WTC11 (cell line): ENCODE results near the gene C1orf198. TPM values are rescaled to one million over a fixed set of nuclear protein-coding genes. Genes with fewer than 3 reads are reported as not detected.

Experiments
- ATAC-seq: fragments of 200-7000 bp; cut with Tn5 transposase; 2 replicates; pipeline ENCODE4 v1.10.0; 2021; ENCODE audit warnings: mild to moderate bottlenecking, moderate library complexity
- CTCF ChIA-PET: fragments of 300-600 bp; sonication (Branson Sonifier 250); formaldehyde crosslinking; loops from one replicate; lab custom pipeline; 2021; ENCODE audit warnings: antibody characterized with exemption; lab: Charles Lee
- POLR2A ChIA-PET: fragments of 350-600 bp; sonication (Branson Sonifier 250); formaldehyde crosslinking; loops from one replicate; lab custom pipeline; 2021; ENCODE audit warnings: antibody characterized with exemption; lab: Charles Lee
- DNase-seq: peaks from one replicate; pipeline ENCODE4 v3.0.0; 2021; ENCODE audit warnings: low spot score
- H3K27ac Mint-ChIP-seq: 2 replicates; pipeline ENCODE4 v1.8.0; 2021; ENCODE audit warnings: mixed read lengths
- H3K27me3 Mint-ChIP-seq: 2 replicates; pipeline ENCODE4 v1.8.0; 2021; ENCODE audit warnings: low read depth, mild to moderate bottlenecking, moderate library complexity, mixed read lengths
- H3K36me3 Mint-ChIP-seq: 2 replicates; pipeline ENCODE4 v1.8.0; 2021; ENCODE audit warnings: mixed read lengths
- H3K4me1 Mint-ChIP-seq: 2 replicates; pipeline ENCODE4 v1.8.0; 2022; ENCODE audit warnings: mixed read lengths
- H3K4me3 Mint-ChIP-seq: 2 replicates; pipeline ENCODE4 v1.8.0; 2021; ENCODE audit warnings: mild to moderate bottlenecking, moderate library complexity, mixed read lengths
- H3K9me3 Mint-ChIP-seq: 2 replicates; pipeline ENCODE4 v1.8.0; 2021; ENCODE audit warnings: mixed read lengths
- CREB1 ChIP-seq: sonication (generic); formaldehyde crosslinking; IDR thresholded peaks from 2 replicates; pipeline ENCODE4 v1.8.0; 2023; ENCODE audit warnings: mild to moderate bottlenecking, missing genetic modification reagents
- CREM ChIP-seq: sonication (generic); formaldehyde crosslinking; IDR thresholded peaks from 2 replicates; pipeline ENCODE4 v1.8.1; 2022; ENCODE audit warnings: mild to moderate bottlenecking, missing genetic modification reagents, moderate library complexity
- FOXK1 ChIP-seq: sonication (generic); formaldehyde crosslinking; IDR thresholded peaks from 2 replicates; pipeline ENCODE4 v1.8.0; 2022; ENCODE audit warnings: mild to moderate bottlenecking, moderate library complexity, missing genetic modification reagents
- FOXP1 ChIP-seq: sonication (generic); formaldehyde crosslinking; IDR thresholded peaks from 2 replicates; pipeline ENCODE4 v1.8.0; 2022; ENCODE audit warnings: missing genetic modification reagents, mild to moderate bottlenecking, moderate library complexity, borderline replicate concordance
- MYBL2 ChIP-seq: sonication (generic); formaldehyde crosslinking; IDR thresholded peaks from 2 replicates; pipeline ENCODE4 v1.8.1; 2023; ENCODE audit warnings: mild to moderate bottlenecking, moderate library complexity, missing genetic modification reagents
- NFYB ChIP-seq: sonication (generic); formaldehyde crosslinking; conservative IDR thresholded peaks from 2 replicates; pipeline ENCODE4 v1.8.0; 2022; ENCODE audit warnings: low read depth, missing genetic modification reagents
- SMAD3 ChIP-seq: sonication (generic); formaldehyde crosslinking; IDR thresholded peaks from 2 replicates; pipeline ENCODE4 v1.8.0; 2022; ENCODE audit warnings: missing genetic modification reagents, mild to moderate bottlenecking, borderline replicate concordance
- SP1 ChIP-seq: sonication (generic); formaldehyde crosslinking; conservative IDR thresholded peaks from 2 replicates; pipeline ENCODE4 v1.8.1; 2022; ENCODE audit warnings: missing genetic modification reagents
- TEAD4 ChIP-seq: sonication (generic); formaldehyde crosslinking; IDR thresholded peaks from 2 replicates; pipeline ENCODE4 v1.8.0; 2022; ENCODE audit warnings: mild to moderate bottlenecking, missing genetic modification reagents
- ZNF396 ChIP-seq: fragments of 250-450 bp; sonication (Bioruptor Pico); IDR thresholded peaks from 2 replicates; pipeline ENCODE4 v1.8.0; 2021; ENCODE audit warnings: mild to moderate bottlenecking, moderate library complexity, borderline replicate concordance
- total RNA-seq: library from RNA; stranded (reverse); gene quantifications from 3 replicates; pipeline ENCODE4 v1.2.3, GENCODE V29; 2021
- TF ChIP-seq, protein P1 (sequence below): fragments of 250-450 bp; sonication (Bioruptor Pico); IDR thresholded peaks from 2 replicates; pipeline ENCODE4 v1.9.0; 2021; ENCODE audit warnings: mild to moderate bottlenecking, borderline replicate concordance
- TF ChIP-seq, protein P2 (sequence below): sonication (generic); formaldehyde crosslinking; IDR thresholded peaks from 2 replicates; pipeline ENCODE4 v1.8.1; 2023; ENCODE audit warnings: mild to moderate bottlenecking, missing genetic modification reagents, borderline replicate concordance
- TF ChIP-seq, protein P3 (sequence below): sonication (generic); formaldehyde crosslinking; IDR thresholded peaks from 2 replicates; pipeline ENCODE4 v1.8.0; 2022; ENCODE audit warnings: mild to moderate bottlenecking, missing genetic modification reagents
- TF ChIP-seq, protein P4 (sequence below): sonication (generic); formaldehyde crosslinking; IDR thresholded peaks from 2 replicates; pipeline ENCODE4 v1.8.1; 2023; ENCODE audit warnings: mild to moderate bottlenecking, missing genetic modification reagents
- TF ChIP-seq, protein P5 (sequence below): fragments of 250-450 bp; sonication (Bioruptor Pico); IDR thresholded peaks from 2 replicates; pipeline ENCODE4 v1.9.0; 2021; ENCODE audit warnings: mild to moderate bottlenecking
- TF ChIP-seq, protein P6 (sequence below): sonication (generic); formaldehyde crosslinking; conservative IDR thresholded peaks from 2 replicates; pipeline ENCODE4 v1.8.1; 2022; ENCODE audit warnings: mild to moderate bottlenecking, missing genetic modification reagents
- TF ChIP-seq, protein P7 (sequence below): fragments of 250-450 bp; sonication (Bioruptor Pico); IDR thresholded peaks from 2 replicates; pipeline ENCODE4 v2.1.2; 2022; ENCODE audit warnings: mild to moderate bottlenecking, moderate library complexity
- TF ChIP-seq, protein P8 (sequence below): sonication (generic); formaldehyde crosslinking; IDR thresholded peaks from 2 replicates; pipeline ENCODE4 v1.8.1; 2022; ENCODE audit warnings: mild to moderate bottlenecking, moderate library complexity, missing genetic modification reagents

Gene C1orf198
- total RNA-seq, 1 experiment from 2014 or later = 26.9 TPM

DNA sequence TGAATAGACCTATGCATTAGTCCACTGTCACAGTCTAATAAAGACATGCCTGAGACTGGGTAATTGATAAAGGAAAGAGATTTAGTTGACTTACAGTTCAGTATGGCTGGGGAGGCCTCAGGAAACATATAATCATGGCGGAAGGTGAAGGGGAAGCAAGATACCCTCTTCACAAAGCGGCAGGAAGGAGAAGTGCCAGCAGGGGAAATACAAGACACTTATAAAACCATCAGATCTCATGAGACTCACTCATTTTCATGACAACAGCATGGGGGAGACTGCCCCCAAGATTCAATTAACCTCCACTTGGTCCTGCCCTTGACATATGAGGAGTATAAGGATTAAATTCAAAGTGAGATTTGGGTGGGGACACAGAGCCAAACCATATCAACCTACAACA is 61.8 kb downstream of the C1orf198 start (continued):
- TF ChIP-seq, protein P1, sequence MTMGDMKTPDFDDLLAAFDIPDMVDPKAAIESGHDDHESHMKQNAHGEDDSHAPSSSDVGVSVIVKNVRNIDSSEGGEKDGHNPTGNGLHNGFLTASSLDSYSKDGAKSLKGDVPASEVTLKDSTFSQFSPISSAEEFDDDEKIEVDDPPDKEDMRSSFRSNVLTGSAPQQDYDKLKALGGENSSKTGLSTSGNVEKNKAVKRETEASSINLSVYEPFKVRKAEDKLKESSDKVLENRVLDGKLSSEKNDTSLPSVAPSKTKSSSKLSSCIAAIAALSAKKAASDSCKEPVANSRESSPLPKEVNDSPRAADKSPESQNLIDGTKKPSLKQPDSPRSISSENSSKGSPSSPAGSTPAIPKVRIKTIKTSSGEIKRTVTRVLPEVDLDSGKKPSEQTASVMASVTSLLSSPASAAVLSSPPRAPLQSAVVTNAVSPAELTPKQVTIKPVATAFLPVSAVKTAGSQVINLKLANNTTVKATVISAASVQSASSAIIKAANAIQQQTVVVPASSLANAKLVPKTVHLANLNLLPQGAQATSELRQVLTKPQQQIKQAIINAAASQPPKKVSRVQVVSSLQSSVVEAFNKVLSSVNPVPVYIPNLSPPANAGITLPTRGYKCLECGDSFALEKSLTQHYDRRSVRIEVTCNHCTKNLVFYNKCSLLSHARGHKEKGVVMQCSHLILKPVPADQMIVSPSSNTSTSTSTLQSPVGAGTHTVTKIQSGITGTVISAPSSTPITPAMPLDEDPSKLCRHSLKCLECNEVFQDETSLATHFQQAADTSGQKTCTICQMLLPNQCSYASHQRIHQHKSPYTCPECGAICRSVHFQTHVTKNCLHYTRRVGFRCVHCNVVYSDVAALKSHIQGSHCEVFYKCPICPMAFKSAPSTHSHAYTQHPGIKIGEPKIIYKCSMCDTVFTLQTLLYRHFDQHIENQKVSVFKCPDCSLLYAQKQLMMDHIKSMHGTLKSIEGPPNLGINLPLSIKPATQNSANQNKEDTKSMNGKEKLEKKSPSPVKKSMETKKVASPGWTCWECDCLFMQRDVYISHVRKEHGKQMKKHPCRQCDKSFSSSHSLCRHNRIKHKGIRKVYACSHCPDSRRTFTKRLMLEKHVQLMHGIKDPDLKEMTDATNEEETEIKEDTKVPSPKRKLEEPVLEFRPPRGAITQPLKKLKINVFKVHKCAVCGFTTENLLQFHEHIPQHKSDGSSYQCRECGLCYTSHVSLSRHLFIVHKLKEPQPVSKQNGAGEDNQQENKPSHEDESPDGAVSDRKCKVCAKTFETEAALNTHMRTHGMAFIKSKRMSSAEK (CRISPR knock-in tag) = no peak
- TF ChIP-seq, protein P2, sequence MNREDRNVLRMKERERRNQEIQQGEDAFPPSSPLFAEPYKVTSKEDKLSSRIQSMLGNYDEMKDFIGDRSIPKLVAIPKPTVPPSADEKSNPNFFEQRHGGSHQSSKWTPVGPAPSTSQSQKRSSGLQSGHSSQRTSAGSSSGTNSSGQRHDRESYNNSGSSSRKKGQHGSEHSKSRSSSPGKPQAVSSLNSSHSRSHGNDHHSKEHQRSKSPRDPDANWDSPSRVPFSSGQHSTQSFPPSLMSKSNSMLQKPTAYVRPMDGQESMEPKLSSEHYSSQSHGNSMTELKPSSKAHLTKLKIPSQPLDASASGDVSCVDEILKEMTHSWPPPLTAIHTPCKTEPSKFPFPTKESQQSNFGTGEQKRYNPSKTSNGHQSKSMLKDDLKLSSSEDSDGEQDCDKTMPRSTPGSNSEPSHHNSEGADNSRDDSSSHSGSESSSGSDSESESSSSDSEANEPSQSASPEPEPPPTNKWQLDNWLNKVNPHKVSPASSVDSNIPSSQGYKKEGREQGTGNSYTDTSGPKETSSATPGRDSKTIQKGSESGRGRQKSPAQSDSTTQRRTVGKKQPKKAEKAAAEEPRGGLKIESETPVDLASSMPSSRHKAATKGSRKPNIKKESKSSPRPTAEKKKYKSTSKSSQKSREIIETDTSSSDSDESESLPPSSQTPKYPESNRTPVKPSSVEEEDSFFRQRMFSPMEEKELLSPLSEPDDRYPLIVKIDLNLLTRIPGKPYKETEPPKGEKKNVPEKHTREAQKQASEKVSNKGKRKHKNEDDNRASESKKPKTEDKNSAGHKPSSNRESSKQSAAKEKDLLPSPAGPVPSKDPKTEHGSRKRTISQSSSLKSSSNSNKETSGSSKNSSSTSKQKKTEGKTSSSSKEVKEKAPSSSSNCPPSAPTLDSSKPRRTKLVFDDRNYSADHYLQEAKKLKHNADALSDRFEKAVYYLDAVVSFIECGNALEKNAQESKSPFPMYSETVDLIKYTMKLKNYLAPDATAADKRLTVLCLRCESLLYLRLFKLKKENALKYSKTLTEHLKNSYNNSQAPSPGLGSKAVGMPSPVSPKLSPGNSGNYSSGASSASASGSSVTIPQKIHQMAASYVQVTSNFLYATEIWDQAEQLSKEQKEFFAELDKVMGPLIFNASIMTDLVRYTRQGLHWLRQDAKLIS (CRISPR knock-in tag) = no peak

DNA sequence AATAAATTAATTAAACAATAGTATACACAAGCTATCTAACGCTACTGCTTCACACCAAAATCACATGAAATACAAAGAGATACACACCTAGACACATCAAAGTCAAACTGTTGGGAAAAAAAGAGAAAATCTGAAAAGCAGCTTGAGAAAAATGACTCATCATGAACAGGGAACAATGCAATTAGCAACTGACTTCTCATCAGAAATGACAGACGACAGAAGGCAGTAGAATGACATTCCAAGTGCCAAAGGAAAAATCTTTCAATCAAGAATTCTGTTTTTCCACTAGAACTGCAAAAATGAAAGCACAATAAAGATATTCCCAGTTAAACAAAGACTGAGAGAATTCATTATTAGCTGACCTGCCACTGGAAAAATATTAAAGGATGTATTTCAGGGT is 63.9 kb downstream of the C1orf198 start:
- CTCF ChIA-PET = no interaction called here
- Mint-ChIP-seq H3K9me3 (peaks cover 4% of the 10 kb centered on the region), H3K36me3 (no peaks in the 10 kb centered on the region), H3K27ac (no peak overlapping the region), H3K4me1 (no peaks in the 10 kb centered on the region), H3K4me3 (no peak overlapping the region), H3K27me3 (peaks cover 37% of the 10 kb centered on the region)
- TF ChIP-seq, protein P3, sequence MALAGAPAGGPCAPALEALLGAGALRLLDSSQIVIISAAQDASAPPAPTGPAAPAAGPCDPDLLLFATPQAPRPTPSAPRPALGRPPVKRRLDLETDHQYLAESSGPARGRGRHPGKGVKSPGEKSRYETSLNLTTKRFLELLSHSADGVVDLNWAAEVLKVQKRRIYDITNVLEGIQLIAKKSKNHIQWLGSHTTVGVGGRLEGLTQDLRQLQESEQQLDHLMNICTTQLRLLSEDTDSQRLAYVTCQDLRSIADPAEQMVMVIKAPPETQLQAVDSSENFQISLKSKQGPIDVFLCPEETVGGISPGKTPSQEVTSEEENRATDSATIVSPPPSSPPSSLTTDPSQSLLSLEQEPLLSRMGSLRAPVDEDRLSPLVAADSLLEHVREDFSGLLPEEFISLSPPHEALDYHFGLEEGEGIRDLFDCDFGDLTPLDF = no peak
- TF ChIP-seq NFYB (CRISPR knock-in tag) = no peak
- no peak for TF ChIP-seq SP1
- TF ChIP-seq, protein P4, sequence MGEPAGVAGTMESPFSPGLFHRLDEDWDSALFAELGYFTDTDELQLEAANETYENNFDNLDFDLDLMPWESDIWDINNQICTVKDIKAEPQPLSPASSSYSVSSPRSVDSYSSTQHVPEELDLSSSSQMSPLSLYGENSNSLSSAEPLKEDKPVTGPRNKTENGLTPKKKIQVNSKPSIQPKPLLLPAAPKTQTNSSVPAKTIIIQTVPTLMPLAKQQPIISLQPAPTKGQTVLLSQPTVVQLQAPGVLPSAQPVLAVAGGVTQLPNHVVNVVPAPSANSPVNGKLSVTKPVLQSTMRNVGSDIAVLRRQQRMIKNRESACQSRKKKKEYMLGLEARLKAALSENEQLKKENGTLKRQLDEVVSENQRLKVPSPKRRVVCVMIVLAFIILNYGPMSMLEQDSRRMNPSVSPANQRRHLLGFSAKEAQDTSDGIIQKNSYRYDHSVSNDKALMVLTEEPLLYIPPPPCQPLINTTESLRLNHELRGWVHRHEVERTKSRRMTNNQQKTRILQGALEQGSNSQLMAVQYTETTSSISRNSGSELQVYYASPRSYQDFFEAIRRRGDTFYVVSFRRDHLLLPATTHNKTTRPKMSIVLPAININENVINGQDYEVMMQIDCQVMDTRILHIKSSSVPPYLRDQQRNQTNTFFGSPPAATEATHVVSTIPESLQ (CRISPR knock-in tag) = no peak
- TF ChIP-seq, protein P5, sequence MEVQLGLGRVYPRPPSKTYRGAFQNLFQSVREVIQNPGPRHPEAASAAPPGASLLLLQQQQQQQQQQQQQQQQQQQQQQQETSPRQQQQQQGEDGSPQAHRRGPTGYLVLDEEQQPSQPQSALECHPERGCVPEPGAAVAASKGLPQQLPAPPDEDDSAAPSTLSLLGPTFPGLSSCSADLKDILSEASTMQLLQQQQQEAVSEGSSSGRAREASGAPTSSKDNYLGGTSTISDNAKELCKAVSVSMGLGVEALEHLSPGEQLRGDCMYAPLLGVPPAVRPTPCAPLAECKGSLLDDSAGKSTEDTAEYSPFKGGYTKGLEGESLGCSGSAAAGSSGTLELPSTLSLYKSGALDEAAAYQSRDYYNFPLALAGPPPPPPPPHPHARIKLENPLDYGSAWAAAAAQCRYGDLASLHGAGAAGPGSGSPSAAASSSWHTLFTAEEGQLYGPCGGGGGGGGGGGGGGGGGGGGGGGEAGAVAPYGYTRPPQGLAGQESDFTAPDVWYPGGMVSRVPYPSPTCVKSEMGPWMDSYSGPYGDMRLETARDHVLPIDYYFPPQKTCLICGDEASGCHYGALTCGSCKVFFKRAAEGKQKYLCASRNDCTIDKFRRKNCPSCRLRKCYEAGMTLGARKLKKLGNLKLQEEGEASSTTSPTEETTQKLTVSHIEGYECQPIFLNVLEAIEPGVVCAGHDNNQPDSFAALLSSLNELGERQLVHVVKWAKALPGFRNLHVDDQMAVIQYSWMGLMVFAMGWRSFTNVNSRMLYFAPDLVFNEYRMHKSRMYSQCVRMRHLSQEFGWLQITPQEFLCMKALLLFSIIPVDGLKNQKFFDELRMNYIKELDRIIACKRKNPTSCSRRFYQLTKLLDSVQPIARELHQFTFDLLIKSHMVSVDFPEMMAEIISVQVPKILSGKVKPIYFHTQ (CRISPR knock-in tag) = no peak
- no peak for TF ChIP-seq CREB1 (CRISPR knock-in tag)
- TF ChIP-seq, protein P6, sequence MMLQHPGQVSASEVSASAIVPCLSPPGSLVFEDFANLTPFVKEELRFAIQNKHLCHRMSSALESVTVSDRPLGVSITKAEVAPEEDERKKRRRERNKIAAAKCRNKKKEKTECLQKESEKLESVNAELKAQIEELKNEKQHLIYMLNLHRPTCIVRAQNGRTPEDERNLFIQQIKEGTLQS (CRISPR knock-in tag) = no peak
- no peak for TF ChIP-seq TEAD4 (CRISPR knock-in tag)
- TF ChIP-seq, protein P7, sequence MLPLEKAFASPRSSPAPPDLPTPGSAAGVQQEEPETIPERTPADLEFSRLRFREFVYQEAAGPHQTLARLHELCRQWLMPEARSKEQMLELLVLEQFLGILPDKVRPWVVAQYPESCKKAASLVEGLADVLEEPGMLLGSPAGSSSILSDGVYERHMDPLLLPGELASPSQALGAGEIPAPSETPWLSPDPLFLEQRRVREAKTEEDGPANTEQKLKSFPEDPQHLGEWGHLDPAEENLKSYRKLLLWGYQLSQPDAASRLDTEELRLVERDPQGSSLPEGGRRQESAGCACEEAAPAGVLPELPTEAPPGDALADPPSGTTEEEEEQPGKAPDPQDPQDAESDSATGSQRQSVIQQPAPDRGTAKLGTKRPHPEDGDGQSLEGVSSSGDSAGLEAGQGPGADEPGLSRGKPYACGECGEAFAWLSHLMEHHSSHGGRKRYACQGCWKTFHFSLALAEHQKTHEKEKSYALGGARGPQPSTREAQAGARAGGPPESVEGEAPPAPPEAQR (CRISPR knock-in tag) = no peak
- TF ChIP-seq, protein P8, sequence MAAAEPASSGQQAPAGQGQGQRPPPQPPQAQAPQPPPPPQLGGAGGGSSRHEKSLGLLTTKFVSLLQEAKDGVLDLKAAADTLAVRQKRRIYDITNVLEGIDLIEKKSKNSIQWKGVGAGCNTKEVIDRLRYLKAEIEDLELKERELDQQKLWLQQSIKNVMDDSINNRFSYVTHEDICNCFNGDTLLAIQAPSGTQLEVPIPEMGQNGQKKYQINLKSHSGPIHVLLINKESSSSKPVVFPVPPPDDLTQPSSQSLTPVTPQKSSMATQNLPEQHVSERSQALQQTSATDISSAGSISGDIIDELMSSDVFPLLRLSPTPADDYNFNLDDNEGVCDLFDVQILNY (CRISPR knock-in tag) = no peak
- TF ChIP-seq FOXP1 = no peak
- no peak for TF ChIP-seq ZNF396 (CRISPR knock-in tag)
- TF ChIP-seq SMAD3 = no peak
- TF ChIP-seq CREM (CRISPR knock-in tag) = no peak
- TF ChIP-seq FOXK1 = no peak
- TF ChIP-seq MYBL2 (CRISPR knock-in tag) = no peak
- ATAC-seq (no peak), DNase-seq (no peak)
- POLR2A ChIA-PET = no interaction called here
